Endothelial cell of umbilical vein (primary cell): Measurements from ENCODE around the gene SMAD2. TPM values are rescaled to one million over a fixed set of nuclear protein-coding genes. Genes with fewer than 3 reads are reported as not detected.

Source experiments
- BruUV-seq: library from RNA; stranded (reverse); fragments of 400-500 nt; replicated peaks from 2 replicates; lab custom pipeline; 2021; lab: Mats Ljungman, UMichigan
- CTCF ChIA-PET: fragments of 300-600, 350-600 bp; sonication (Branson Sonifier 250); formaldehyde crosslinking; loops from one replicate; lab custom pipeline; 2021; ENCODE audit warnings: antibody characterized with exemption, inconsistent platforms; lab: Charles Lee
- POLR2A ChIA-PET: fragments of 300-600, 350-600 bp; sonication (Branson Sonifier 250); formaldehyde crosslinking; loops from one replicate; lab custom pipeline; 2021; ENCODE audit warnings: antibody characterized with exemption, inconsistent platforms; lab: Charles Lee
- DNase-seq: peaks from one replicate; pipeline ENCODE4 v3.0.0-alpha.2; 2011; ENCODE audit warnings: low read depth, low spot score
- FAIRE-seq: peaks from 2 replicates; lab custom pipeline; 2011; peaks lifted over from hg19 to GRCh38; lab: Jason Lieb, UNC
- H2AFZ ChIP-seq: 2 replicates; pipeline ENCODE4 v1.6.0; 2012; ENCODE audit warnings: low read depth, low read length, control low read depth, inconsistent platforms
- H3K27ac ChIP-seq: 2 replicates; pipeline ENCODE4 v1.5.1; 2011; ENCODE audit warnings: low read depth, mild to moderate bottlenecking, control low read depth, low read length, moderate library complexity; ENCODE audit not compliant: insufficient read depth
- H3K27me3 ChIP-seq, 2 experiments: 2 replicates each; pipeline versions ENCODE4 v1.6.0 to v1.6.1; 2011; ENCODE audit warnings: low read length in 2 of 2, mixed read lengths in 1 of 2; ENCODE audit not compliant: control insufficient read depth in 2 of 2, insufficient read depth in 2 of 2
- H3K36me3 ChIP-seq, 2 experiments: 2 replicates in 1 of 2; 3 replicates in 1 of 2; pipeline ENCODE4 v1.5.1; 2011; ENCODE audit warnings: low read length in 2 of 2, mild to moderate bottlenecking in 1 of 2, moderate library complexity in 1 of 2; ENCODE audit not compliant: control insufficient read depth in 2 of 2, insufficient read depth in 2 of 2; ENCODE audit errors: extremely low read depth in 1 of 2
- H3K4me1 ChIP-seq: 3 replicates; pipeline ENCODE4 v1.5.1; 2011; ENCODE audit warnings: mild to moderate bottlenecking, low read length; ENCODE audit not compliant: control insufficient read depth, insufficient read depth; ENCODE audit errors: extremely low read depth
- H3K4me2 ChIP-seq: 2 replicates; pipeline ENCODE4 v1.6.1; 2011; ENCODE audit warnings: low read length, control low read depth, mixed read lengths; ENCODE audit not compliant: insufficient read depth
- H3K4me3 ChIP-seq, 3 experiments: fragments of 200-600 bp in 1 of 3; sonication (generic), shearing (Covaris generic) in 1 of 3; replicated peaks in 1 of 3; 2 replicates each; pipeline ENCODE4 v1.5.1; 2011 to 2016; ENCODE audit warnings: control low read depth in 3 of 3, low read length in 3 of 3, mild to moderate bottlenecking in 2 of 3, inconsistent platforms in 1 of 3, low read depth in 1 of 3, moderate library complexity in 1 of 3; ENCODE audit not compliant: insufficient read depth in 1 of 3
- H3K79me2 ChIP-seq: 2 replicates; pipeline ENCODE4 v1.6.0; 2012; ENCODE audit warnings: low read length, inconsistent platforms; ENCODE audit not compliant: control insufficient read depth, insufficient read depth
- H3K9ac ChIP-seq: replicated peaks from 2 replicates; pipeline ENCODE3; 2011; ENCODE audit warnings: low read length, control low read depth; ENCODE audit not compliant: insufficient read depth; ENCODE audit errors: extremely low read depth
- H3K9me1 ChIP-seq: replicated peaks from 3 replicates; pipeline ENCODE4 v1.6.0; 2011; ENCODE audit warnings: mild to moderate bottlenecking, low read length; ENCODE audit not compliant: control insufficient read depth, insufficient read depth; ENCODE audit errors: extremely low read depth
- H3K9me3 ChIP-seq: replicated peaks from 2 replicates; pipeline ENCODE4 v1.5.1; 2012; ENCODE audit warnings: low read length, inconsistent platforms; ENCODE audit not compliant: control insufficient read depth, insufficient read depth
- H4K20me1 ChIP-seq: replicated peaks from 2 replicates; pipeline ENCODE3; 2011; ENCODE audit warnings: mild to moderate bottlenecking, low read length; ENCODE audit not compliant: control insufficient read depth, insufficient read depth; ENCODE audit errors: extremely low read depth
- CTCF ChIP-seq, 2 donors: IDR thresholded peaks; 1 replicate in 1 of 2; 2 replicates in 1 of 2; pipeline ENCODE4 v1.5.1; 2011; ENCODE audit warnings: low read length in 2 of 2, mild to moderate bottlenecking in 2 of 2, moderate library complexity in 2 of 2, control low read depth in 1 of 2, inconsistent platforms in 1 of 2, low read depth in 1 of 2; ENCODE audit not compliant: insufficient read depth in 1 of 2; ENCODE audit errors: extremely low read depth in 1 of 2
- EZH2 ChIP-seq: IDR thresholded peaks from 2 replicates; pipeline ENCODE4 v1.6.1; 2012; ENCODE audit warnings: borderline replicate concordance, low read depth, mild to moderate bottlenecking, moderate library complexity, low read length, inconsistent platforms; ENCODE audit not compliant: severe bottlenecking
- FOS ChIP-seq: IDR thresholded peaks from 2 replicates; pipeline ENCODE4 v1.6.1; 2011; ENCODE audit warnings: mild to moderate bottlenecking, low read length, moderate library complexity, borderline replicate concordance; ENCODE audit not compliant: insufficient read depth
- GATA2 ChIP-seq: IDR thresholded peaks from 2 replicates; pipeline ENCODE4 v1.7.0; 2011; ENCODE audit warnings: low read depth, mild to moderate bottlenecking, moderate library complexity, mixed read lengths, low read length; ENCODE audit not compliant: insufficient read length, insufficient read depth
- JUN ChIP-seq: IDR thresholded peaks from 2 replicates; pipeline ENCODE4 v1.6.1; 2011; ENCODE audit warnings: borderline replicate concordance, low read depth; ENCODE audit not compliant: insufficient read length, insufficient read depth
- MAX ChIP-seq: IDR thresholded peaks from 2 replicates; pipeline ENCODE4 v1.6.1; 2011; ENCODE audit not compliant: insufficient read depth, insufficient read length
- MYC ChIP-seq: IDR thresholded peaks from one replicate; pipeline ENCODE4 v1.6.1; 2011; ENCODE audit warnings: mild to moderate bottlenecking, low read depth, low read length
- POLR2A ChIP-seq: IDR thresholded peaks from 2 replicates; pipeline ENCODE4 v1.6.1; 2012; ENCODE audit warnings: low read depth, mild to moderate bottlenecking, control low read depth, low read length
- POLR2AphosphoS5 ChIP-seq: IDR thresholded peaks from 2 replicates; pipeline ENCODE4 v1.6.1; 2012; ENCODE audit warnings: low read depth, mild to moderate bottlenecking, control low read depth, low read length, moderate library complexity; ENCODE audit not compliant: insufficient read depth
- dilution Hi-C: fragments of 300-500 bp; cut with MboI; formaldehyde crosslinking; loops from one replicate; pipeline ENCODE4 v1.15.0; 2019; ENCODE audit warnings: low sequenced_read_pairs; ENCODE audit not compliant: extremely low pct_ligation_motif_present
- intact Hi-C: fragments of 100-400 bp; cut with micrococcal nuclease; formaldehyde crosslinking; loops from one replicate; pipeline ENCODE4 v1.10.0; 2022
- polyA plus RNA-seq, 4 experiments: library from polyadenylated mRNA; depleted of rRNA in 3 of 4; stranded (reverse) in 3 of 4; unstranded in 1 of 4; fragments of >200 nt; gene quantifications; 2 replicates each; pipeline versions ENCODE4 v1.2.1 to v1.2.3, GENCODE V29; 2011 to 2012; ENCODE audit warnings: missing spikeins in 1 of 4
- total RNA-seq: library from RNA; stranded (reverse); gene quantifications from 2 replicates; pipeline ENCODE4 v1.2.3, GENCODE V29; 2021

SMAD2 gene
- total and polyA plus RNA-seq, 2 donors (not counting 3 experiments of a cell fraction or from before 2014, with no cell fraction given): 40.3 to 123 TPM

- FAIRE-seq (no peak), DNase-seq (no peak)
- H3K79me2 ChIP-seq: peaks cover 94% of the 10 kb centered on the region
- no peaks in the 10 kb centered on the region for H3K9me3 ChIP-seq
- ChIA-PET POLR2A (no interaction called here), CTCF (no interaction called here)
- no peaks in the 10 kb centered on the region for H3K9me1 ChIP-seq
- intact Hi-C loops (no loop called here), dilution Hi-C loops (no loop called here)
- H2AFZ ChIP-seq: no peak overlapping the region
- peaks cover 36% of the 10 kb centered on the region for H4K20me1 ChIP-seq
- no TSS peak for BruUV-seq
- H3K27ac ChIP-seq: no peak overlapping the region
- no peak overlapping the region for H3K9ac ChIP-seq
- H3K36me3 ChIP-seq: no peaks in the 10 kb centered on the region
- TF ChIP-seq JUN: no peak
- TF ChIP-seq GATA2: no peak
- no peak for TF ChIP-seq CTCF (IDR thresholded peaks at IDR 0.05; ENCODE audit: extremely low read depth in 1 of 2, insufficient read depth in 1 of 2, low read depth in 1 of 2, low read length in 2 of 2)
- TF ChIP-seq FOS: no peak
- no peak for TF ChIP-seq POLR2A
- TF ChIP-seq POLR2AphosphoS5: no peak
- TF ChIP-seq EZH2: no peak
- TF ChIP-seq MYC: no peak
- no peak for TF ChIP-seq MAX
- H3K4me3 ChIP-seq: no peak overlapping the region
- H3K4me1 ChIP-seq: no peaks in the 10 kb centered on the region
- H3K4me2 ChIP-seq: no peak overlapping the region
- H3K27me3 ChIP-seq: no peaks in the 10 kb centered on the region
Observed at GRCh38 chr18:47915229-47915628, 15.2 kb downstream of the SMAD2 start.
